Measurements from ENCODE around the gene ALKBH7.

ALKBH7 gene

GRCh38 chr19:6424195-6424938 is 51.8 kb downstream of the ALKBH7 start, which contains the start of gene KHSRP:
TSS of gene KHSRP (minus strand) at chr19:6424811. CDS start at chr19:6424701, 110 bp downstream.
- in situ Hi-C loops (cut with MboI; ENCODE audit: low sequenced_read_pairs), result no loop called here
